ENCODE data around the gene TEX2. TPM values are rescaled to one million over a fixed set of nuclear protein-coding genes. Genes with fewer than 3 reads are reported as not detected.

Gene TEX2
- polyA plus RNA-seq, 3 donors: 6.5 to 8.7 (median 7.8) TPM

GRCh38 chr17:64150237-64151015 is 112.6 kb downstream of the TEX2 start:
- peaks cover 24 to 30% of the 10 kb centered on the region in 2 donors for H3K4me1 ChIP-seq (ENCODE audit: control insufficient read depth in 1 of 2, insufficient read depth in 2 of 2, low read length in 2 of 2)
- no peak overlapping the region for H3K4me3 Mint-ChIP-seq
- TF ChIP-seq, protein P1, sequence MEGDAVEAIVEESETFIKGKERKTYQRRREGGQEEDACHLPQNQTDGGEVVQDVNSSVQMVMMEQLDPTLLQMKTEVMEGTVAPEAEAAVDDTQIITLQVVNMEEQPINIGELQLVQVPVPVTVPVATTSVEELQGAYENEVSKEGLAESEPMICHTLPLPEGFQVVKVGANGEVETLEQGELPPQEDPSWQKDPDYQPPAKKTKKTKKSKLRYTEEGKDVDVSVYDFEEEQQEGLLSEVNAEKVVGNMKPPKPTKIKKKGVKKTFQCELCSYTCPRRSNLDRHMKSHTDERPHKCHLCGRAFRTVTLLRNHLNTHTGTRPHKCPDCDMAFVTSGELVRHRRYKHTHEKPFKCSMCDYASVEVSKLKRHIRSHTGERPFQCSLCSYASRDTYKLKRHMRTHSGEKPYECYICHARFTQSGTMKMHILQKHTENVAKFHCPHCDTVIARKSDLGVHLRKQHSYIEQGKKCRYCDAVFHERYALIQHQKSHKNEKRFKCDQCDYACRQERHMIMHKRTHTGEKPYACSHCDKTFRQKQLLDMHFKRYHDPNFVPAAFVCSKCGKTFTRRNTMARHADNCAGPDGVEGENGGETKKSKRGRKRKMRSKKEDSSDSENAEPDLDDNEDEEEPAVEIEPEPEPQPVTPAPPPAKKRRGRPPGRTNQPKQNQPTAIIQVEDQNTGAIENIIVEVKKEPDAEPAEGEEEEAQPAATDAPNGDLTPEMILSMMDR (IDR thresholded peaks at IDR 0.05): no peak
- H3K27ac Mint-ChIP-seq: peak overlapping the region in 5 of 7 donors; percentile 30 to 73 (median 53)
- H3K27me3 ChIP-seq (ENCODE audit: control insufficient read depth in 2 of 2, insufficient read depth in 2 of 2, low read length in 2 of 2): no peaks in the 10 kb centered on the region
- H2AFZ ChIP-seq (ENCODE audit: insufficient read depth, low read depth, low read length, poor library complexity, severe bottlenecking): peak overlapping the region; percentile 43
- intact Hi-C loops (cut with micrococcal nuclease): loop anchor here in 1 of 2 donors (5.0 kb wide), 1 partner anchor 132 kb away; no protein-coding TSS in a partner anchor
- H3K4me3 ChIP-seq (replicated peaks in 1 of 3; ENCODE audit: low read depth in 2 of 3, low read length in 3 of 3): no peak overlapping the region
- H3K36me3 ChIP-seq (replicated peaks in 1 of 2; ENCODE audit: control insufficient read depth in 1 of 2, insufficient read depth in 2 of 2, low read length in 2 of 2): peaks cover 17 to 57% of the 10 kb centered on the region in 2 donors
- peaks cover 46 to 53% of the 10 kb centered on the region in 2 donors for H3K36me3 Mint-ChIP-seq
- H3K27ac ChIP-seq (ENCODE audit: low read depth in 1 of 2, low read length in 2 of 2): peak overlapping the region in 1 of 2 donors; percentile 65
- H3K9me3 Mint-ChIP-seq: no peaks in the 10 kb centered on the region
- no peaks in the 10 kb centered on the region for H3K27me3 Mint-ChIP-seq (ENCODE audit: low read depth in 3 of 3)
- DNase-seq: peak; percentile 27 to 46 (median 45)
- H3K4me2 ChIP-seq (replicated peaks; ENCODE audit: extremely low read depth, low read length, poor library complexity, severe bottlenecking): no peak overlapping the region
- H3K4me1 Mint-ChIP-seq: peaks cover 27% of the 10 kb centered on the region
- peaks cover 4% of the 10 kb centered on the region for H4K20me1 ChIP-seq (ENCODE audit: insufficient read depth, low read length)
- no peaks in the 10 kb centered on the region for H3K9me3 ChIP-seq (replicated peaks in 1 of 2; ENCODE audit: control insufficient read depth in 1 of 2, insufficient read depth in 1 of 2, low read length in 2 of 2)
- H3K79me2 ChIP-seq (ENCODE audit: insufficient read depth, low read length): peaks cover 24% of the 10 kb centered on the region
- 51% methylated on average over 3 of the region's 5 CpGs for WGBS (ENCODE audit: insufficient coverage)
- H3K9ac ChIP-seq (ENCODE audit: insufficient read depth, low read length, poor library complexity, severe bottlenecking): no peak overlapping the region

DNA sequence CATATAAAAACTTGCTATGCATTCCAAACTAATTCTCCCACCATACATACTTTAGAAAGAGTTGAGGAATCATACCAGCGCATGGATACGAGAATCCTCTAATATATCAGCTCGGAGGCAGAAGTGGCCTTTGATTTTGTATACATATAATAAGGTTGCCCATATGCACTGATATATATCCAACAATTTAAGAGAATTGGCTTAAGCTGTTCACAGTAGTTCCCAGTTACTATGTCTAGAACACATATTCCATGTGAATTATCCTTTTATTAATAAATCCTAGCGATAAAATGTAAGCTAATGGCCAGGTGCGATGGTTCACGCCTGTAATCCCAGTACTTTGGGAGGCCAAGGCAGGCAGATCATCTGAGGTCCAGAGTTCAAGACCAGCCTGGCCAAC is 113.9 kb downstream of the TEX2 start:
- H3K36me3 Mint-ChIP-seq: peaks cover 35 to 42% of the 10 kb centered on the region in 2 donors
- H3K27me3 ChIP-seq (ENCODE audit: control insufficient read depth in 2 of 2, insufficient read depth in 2 of 2, low read length in 2 of 2): no peaks in the 10 kb centered on the region
- H3K4me2 ChIP-seq (replicated peaks; ENCODE audit: extremely low read depth, low read length, poor library complexity, severe bottlenecking): no peak overlapping the region
- peaks cover 17 to 45% of the 10 kb centered on the region in 2 donors for H3K36me3 ChIP-seq (replicated peaks in 1 of 2; ENCODE audit: control insufficient read depth in 1 of 2, insufficient read depth in 2 of 2, low read length in 2 of 2)
- H3K4me1 ChIP-seq (ENCODE audit: control insufficient read depth in 1 of 2, insufficient read depth in 2 of 2, low read length in 2 of 2): peaks cover 26 to 29% of the 10 kb centered on the region in 2 donors
- H3K4me1 Mint-ChIP-seq: peaks cover 24% of the 10 kb centered on the region
- intact Hi-C loops (cut with micrococcal nuclease): loop anchor here in 1 of 2 donors (5.0 kb wide), 3 partner anchors 33 to 133 kb away; partner anchors contain the start of gene TEX2
- peaks cover 24% of the 10 kb centered on the region for H3K79me2 ChIP-seq (ENCODE audit: insufficient read depth, low read length)
- no peak overlapping the region for H2AFZ ChIP-seq (ENCODE audit: insufficient read depth, low read depth, low read length, poor library complexity, severe bottlenecking)
- no peak overlapping the region for H3K27ac Mint-ChIP-seq
- H4K20me1 ChIP-seq (ENCODE audit: insufficient read depth, low read length): peaks cover 4% of the 10 kb centered on the region
- H3K4me3 Mint-ChIP-seq: no peak overlapping the region
- H3K9me3 Mint-ChIP-seq: no peaks in the 10 kb centered on the region
- no peaks in the 10 kb centered on the region for H3K27me3 Mint-ChIP-seq (ENCODE audit: low read depth in 3 of 3)
- no peak overlapping the region for H3K9ac ChIP-seq (ENCODE audit: insufficient read depth, low read length, poor library complexity, severe bottlenecking)
- DNase-seq: no peak
- H3K9me3 ChIP-seq (replicated peaks in 1 of 2; ENCODE audit: control insufficient read depth in 1 of 2, insufficient read depth in 1 of 2, low read length in 2 of 2): no peaks in the 10 kb centered on the region
- peak overlapping the region in 1 of 2 donors; percentile 43 for H3K27ac ChIP-seq (ENCODE audit: low read depth in 1 of 2, low read length in 2 of 2)
- H3K4me3 ChIP-seq (replicated peaks in 1 of 3; ENCODE audit: low read depth in 2 of 3, low read length in 3 of 3): no peak overlapping the region
- TF ChIP-seq, protein P1 (IDR thresholded peaks at IDR 0.05): no peak
- 94% methylated on average over 2 of the region's 6 CpGs for WGBS (ENCODE audit: insufficient coverage)

Data from CD14-positive monocyte (primary cell).